K562 (cell line): ENCODE measurements around the gene POLK. TPM values are rescaled to one million over a fixed set of nuclear protein-coding genes. Genes with fewer than 3 reads are reported as not detected.

Experiments used
- ATAC-seq: fragments of 200-7000 bp; cut with Tn5 transposase; 3 replicates; pipeline ENCODE4 v1.9.1; 2020; ENCODE audit warnings: moderate library complexity
- BruUV-seq: library from RNA; stranded (reverse); fragments of 400-500 nt; replicated peaks from 2 replicates; lab custom pipeline; 2021; lab: Mats Ljungman, UMichigan
- CTCF ChIA-PET: fragments of 300-600 bp; formaldehyde crosslinking; extraction: SDS; loops from one replicate; lab custom pipeline; 2021; ENCODE audit warnings: low intra/inter-chr PET ratio; lab: Yijun Ruan, JAX
- POLR2A ChIA-PET: fragments of 300-600, 350-650 bp; sonication (Branson Sonifier 250); formaldehyde crosslinking; extraction: SDS; loops from one replicate; lab custom pipeline; 2021; ENCODE audit warnings: antibody characterized with exemption, inconsistent platforms; lab: Yijun Ruan, JAX
- DNase-seq, 4 experiments: peaks; one replicate each; pipeline versions ENCODE4 v3.0.0 to v3.0.0-alpha.2; 2011 to 2018; ENCODE audit warnings: low spot score in 3 of 4, mixed read lengths in 3 of 4; ENCODE audit errors: extremely low read depth in 1 of 4
- FAIRE-seq: peaks from 2 replicates; lab custom pipeline; 2011; peaks lifted over from hg19 to GRCh38; lab: Jason Lieb, UNC
- H2AFZ ChIP-seq: 2 replicates; pipeline ENCODE4 v1.6.0; 2011; ENCODE audit warnings: low read depth, low read length, control low read depth, inconsistent platforms
- H3K27ac ChIP-seq: fragments of 200-600 bp; 3 replicates; pipeline ENCODE4 v1.8.0; 2011; ENCODE audit warnings: low read depth, mild to moderate bottlenecking, control low read depth, inconsistent platforms, low read length, moderate library complexity, mixed read lengths; ENCODE audit errors: extremely low read depth
- H3K27me3 ChIP-seq, 2 experiments: fragments of 300-600 bp in 1 of 2; 2 replicates in 1 of 2; 3 replicates in 1 of 2; pipeline versions ENCODE4 v1.6.0 to v1.8.0; 2011; ENCODE audit warnings: inconsistent platforms in 2 of 2, low read length in 2 of 2, mild to moderate bottlenecking in 1 of 2, mixed read lengths in 1 of 2, moderate library complexity in 1 of 2; ENCODE audit not compliant: control insufficient read depth in 2 of 2, insufficient read depth in 2 of 2
- H3K36me3 ChIP-seq: fragments of 300-600 bp; 3 replicates; pipeline ENCODE4 v1.8.0; 2011; ENCODE audit warnings: mild to moderate bottlenecking, low read length, inconsistent platforms; ENCODE audit not compliant: control insufficient read depth, insufficient read depth
- H3K4me1 ChIP-seq, 2 experiments: fragments of 200-600 bp in 1 of 2; replicated peaks in 1 of 2; 2 replicates in 1 of 2; 3 replicates in 1 of 2; pipeline versions ENCODE4 v1.5.1 to v1.8.0; 2011; ENCODE audit warnings: inconsistent platforms in 2 of 2, low read length in 2 of 2, mild to moderate bottlenecking in 1 of 2, mixed read lengths in 1 of 2, moderate library complexity in 1 of 2; ENCODE audit not compliant: control insufficient read depth in 2 of 2, insufficient read depth in 2 of 2
- H3K4me2 ChIP-seq: 2 replicates; pipeline ENCODE4 v1.6.1; 2011; ENCODE audit warnings: low read length, control low read depth, inconsistent platforms, mixed read lengths; ENCODE audit not compliant: insufficient read depth
- H3K4me3 ChIP-seq: fragments of 200-600 bp; sonication (generic), shearing (Covaris generic); 2 replicates; pipeline ENCODE4 v1.5.1; 2016; ENCODE audit warnings: control low read depth, inconsistent platforms
- H3K79me2 ChIP-seq: fragments of 200-600 bp; 3 replicates; pipeline ENCODE4 v1.8.0; 2011; ENCODE audit warnings: low read length, inconsistent platforms; ENCODE audit not compliant: control insufficient read depth, insufficient read depth
- H3K9ac ChIP-seq, 2 experiments: 2 replicates each; pipeline versions ENCODE4 v1.6.0 to v1.6.1; 2011; ENCODE audit warnings: low read depth in 2 of 2, low read length in 2 of 2, control low read depth in 1 of 2, inconsistent platforms in 1 of 2, mild to moderate bottlenecking in 1 of 2, mixed read lengths in 1 of 2; ENCODE audit not compliant: insufficient read depth in 1 of 2
- H3K9me1 ChIP-seq: one replicate; pipeline ENCODE4 v1.6.0; 2011; ENCODE audit warnings: inconsistent platforms, mild to moderate bottlenecking, low read length, moderate library complexity; ENCODE audit not compliant: control insufficient read depth, insufficient read depth
- H3K9me3 ChIP-seq: replicated peaks from 2 replicates; pipeline ENCODE4 v1.5.1; 2011; ENCODE audit warnings: low read depth, low read length, inconsistent platforms; ENCODE audit not compliant: control insufficient read depth, insufficient read depth
- H4K20me1 ChIP-seq: replicated peaks from 2 replicates; pipeline ENCODE4 v1.6.1; 2011; ENCODE audit warnings: low read length, inconsistent platforms, mixed read lengths; ENCODE audit not compliant: control insufficient read depth, insufficient read depth
- BCLAF1 ChIP-seq, 2 experiments: fragments of 450-650 bp in 1 of 2; IDR thresholded peaks; 2 replicates each; pipeline ENCODE4 v1.6.1; 2011 to 2017; ENCODE audit warnings: low read depth in 2 of 2, antibody characterized with exemption in 1 of 2, borderline replicate concordance in 1 of 2, low read length in 1 of 2, mild to moderate bottlenecking in 1 of 2, mixed read lengths in 1 of 2; ENCODE audit not compliant: control insufficient read depth in 1 of 2
- EWSR1 ChIP-seq: fragments of 450-650 bp; IDR thresholded peaks from 2 replicates; pipeline ENCODE4 v1.6.1; 2018; ENCODE audit warnings: borderline replicate concordance, mild to moderate bottlenecking, low read depth, moderate library complexity; ENCODE audit not compliant: partially characterized antibody
- GABPA ChIP-seq: fragments of 200-800 bp; sonication (Bioruptor generic); conservative IDR thresholded peaks from 2 replicates; pipeline ENCODE4 v1.6.1; 2016; ENCODE audit warnings: low read depth, missing genetic modification characterization, missing compliant biosample characterization
- JUND ChIP-seq, 2 experiments: IDR thresholded peaks; 2 replicates in 1 of 2; 3 replicates in 1 of 2; pipeline ENCODE4 v1.6.1; 2011; ENCODE audit warnings: borderline replicate concordance in 2 of 2, low read depth in 2 of 2, low read length in 2 of 2, improper control_type of control experiment in 1 of 2, missing biosample characterization in 1 of 2, missing genetic modification characterization in 1 of 2, missing genetic modification reagents in 1 of 2
- MAZ ChIP-seq, 2 experiments: fragments of 450-650 bp in 1 of 2; sonication (generic) in 1 of 2; formaldehyde crosslinking; IDR thresholded peaks in 1 of 2; conservative IDR thresholded peaks in 1 of 2; 2 replicates each; pipeline versions ENCODE4 v1.4.0 to v1.5.0; 2020; ENCODE audit warnings: mild to moderate bottlenecking in 1 of 2, missing genetic modification reagents in 1 of 2
- PHTF2 ChIP-seq: fragments of 250-450 bp; sonication (Bioruptor Pico); IDR thresholded peaks from 2 replicates; pipeline ENCODE4 v1.5.0; 2021; ENCODE audit warnings: mild to moderate bottlenecking
- POLR2B ChIP-seq: fragments of 450-650 bp; IDR thresholded peaks from 2 replicates; pipeline ENCODE4 v1.6.1; 2018; ENCODE audit warnings: low read depth; ENCODE audit not compliant: partially characterized antibody
- POLR3G ChIP-seq: IDR thresholded peaks from 2 replicates; pipeline ENCODE4 v1.6.1; 2011; ENCODE audit not compliant: insufficient read length, insufficient replicate concordance; ENCODE audit errors: extremely low read depth
- RFX5 ChIP-seq: IDR thresholded peaks from 2 replicates; pipeline ENCODE4 v1.6.1; 2011; ENCODE audit warnings: low read depth, mild to moderate bottlenecking, improper control_type of control experiment, low read length
- RNF219 ChIP-seq: fragments of 250-450 bp; sonication (Bioruptor Pico); IDR thresholded peaks from 2 replicates; pipeline ENCODE4 v1.5.0; 2022; ENCODE audit warnings: mild to moderate bottlenecking
- SMARCB1 ChIP-seq: IDR thresholded peaks from 2 replicates; pipeline ENCODE4 v1.6.1; 2011; ENCODE audit warnings: improper control_type of control experiment, low read depth; ENCODE audit not compliant: insufficient read length
- TBL1XR1 ChIP-seq, 2 experiments: IDR thresholded peaks; 2 replicates each; pipeline ENCODE4 v1.6.1; 2012; ENCODE audit warnings: improper control_type of control experiment in 2 of 2, low read length in 2 of 2, mild to moderate bottlenecking in 1 of 2
- ZKSCAN1 ChIP-seq: fragments of 150-350 bp; IDR thresholded peaks from 2 replicates; pipeline ENCODE4 v1.6.1; 2016; ENCODE audit warnings: low read depth, low read length
- ZNF12 ChIP-seq: sonication (generic); formaldehyde crosslinking; IDR thresholded peaks from 2 replicates; pipeline ENCODE4 v1.4.0; 2020; ENCODE audit warnings: mild to moderate bottlenecking, missing genetic modification reagents
- ZNF717 ChIP-seq: fragments of 250-450 bp; sonication (Bioruptor Pico); IDR thresholded peaks from 2 replicates; pipeline ENCODE4 v1.5.0; 2021
- WGBS: fragments of 100-300 bp; shearing (Covaris generic); methylation state at CpG from one replicate; pipeline ENCODE4 v1.1.6; 2016; ENCODE audit warnings: low coverage, mixed read lengths; ENCODE audit not compliant: insufficient coverage; ENCODE audit errors: missing lambda C conversion rate; 5-methylcytosine and 5-hydroxymethylcytosine counted together
- in situ Hi-C: fragments of 300-500 bp; cut with MboI; formaldehyde crosslinking; loops from 4 replicates; pipeline ENCODE4 v1.15.0; 2018; ENCODE audit warnings: inconsistent platforms, mixed read lengths
- intact Hi-C: fragments of 100-400 bp; cut with micrococcal nuclease; formaldehyde crosslinking; loops from 2 replicates; pipeline ENCODE4 v1.14.2; 2022
- polyA plus RNA-seq, 8 experiments: library from polyadenylated mRNA; depleted of rRNA in 4 of 8; stranded (reverse) in 5 of 8; unstranded in 3 of 8; fragments of >200 nt; fragmentation: Nextera tagmentation in 2 of 8; fragmentation: Illumina TruSeq in 1 of 8; extraction: Ambion mirVana in 2 of 8; extraction: Trizol in 1 of 8; gene quantifications; 2 replicates each; pipeline versions ENCODE4 v1.2.1 to v1.2.3, GENCODE V29; 2011 to 2014; ENCODE audit warnings: inconsistent platforms in 1 of 8, missing spikeins in 1 of 8
- total RNA-seq, 7 experiments: library from RNA; depleted of rRNA in 6 of 7; stranded (reverse); fragments of >200 nt in 6 of 7; fragmentation: Illumina TruSeq in 2 of 7; extraction: Trizol in 2 of 7; gene quantifications; 2 replicates each; pipeline versions ENCODE4 v1.2.1 to v1.2.3, GENCODE V29; 2011 to 2021; ENCODE audit warnings: low replicate concordance in 1 of 7

The POLK gene
- total and polyA plus RNA-seq, 9 of the 15 experiments (the other 6 are each of a cell fraction or from before 2014, with no cell fraction given) = 6.1 to 31.6 (median 16.5) TPM

DNA sequence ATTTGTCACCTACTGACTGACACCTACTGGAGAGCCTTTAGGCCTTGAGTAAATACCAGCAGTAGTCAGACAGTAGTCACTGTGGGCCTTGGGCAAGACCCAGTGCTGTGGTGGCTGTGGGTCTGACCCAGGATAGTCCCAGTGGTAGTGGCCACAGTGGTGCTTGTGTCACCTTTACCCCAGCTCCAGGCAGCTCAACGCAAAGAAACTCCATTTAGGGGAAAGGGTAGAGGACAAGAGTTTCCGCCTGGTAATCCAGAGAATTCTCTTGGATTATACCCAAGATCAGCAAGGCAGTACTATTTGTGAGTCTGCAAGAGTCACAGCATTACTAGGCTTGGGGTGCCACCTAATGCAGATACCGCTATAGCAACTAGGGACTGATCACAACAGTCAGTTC lies 29.2 kb upstream of the POLK start:
- Histone ChIP-seq H3K9me1 (no peaks in the 10 kb centered on the region), H3K79me2 (peaks cover 37% of the 10 kb centered on the region), H3K27ac (no peak overlapping the region), H3K4me2 (no peak overlapping the region), H3K4me1 (no peaks in the 10 kb centered on the region), H4K20me1 (no peaks in the 10 kb centered on the region), H2AFZ (no peak overlapping the region), H3K36me3 (no peaks in the 10 kb centered on the region), H3K9ac (no peak overlapping the region), H3K4me3 (no peak overlapping the region), H3K9me3 (no peaks in the 10 kb centered on the region; the same call in 1 of the 2 replicates), H3K27me3 (no peaks in the 10 kb centered on the region)
- WGBS = 79% methylated on average over 3 of the region's 3 CpGs
- ATAC-seq (no peak), DNase-seq (no peak), FAIRE-seq (no peak)
- POLR2A ChIA-PET = no interaction called here
- intact Hi-C loops (no loop called here), in situ Hi-C loops (no loop called here)
- CTCF ChIA-PET = no interaction called here
- no TSS peak for BruUV-seq
- TF ChIP-seq POLR3G (no peak), ZNF12 (CRISPR knock-in tag) (no peak), SMARCB1 (no peak), RNF219 (CRISPR knock-in tag) (no peak), RFX5 (no peak), PHTF2 (CRISPR knock-in tag) (no peak), POLR2B (no peak), ZKSCAN1 (no peak), GABPA (tag) (no peak), TBL1XR1 (IDR thresholded peaks at IDR 0.05; ENCODE audit: low read length in 2 of 2) (no peak), EWSR1 (no peak), JUND (IDR thresholded peaks at IDR 0.05; ENCODE audit: borderline replicate concordance, low read depth, low read length) (no peak), JUND (tag; IDR thresholded peaks at IDR 0.05; ENCODE audit: borderline replicate concordance, low read depth, low read length) (no peak), MAZ (CRISPR knock-in tag; conservative IDR thresholded peaks at IDR 0.05 in 1 of 2, IDR thresholded peaks at IDR 0.05 in 1 of 2) (no peak), BCLAF1 (IDR thresholded peaks at IDR 0.05; ENCODE audit: borderline replicate concordance in 1 of 2, control insufficient read depth in 1 of 2, low read depth in 2 of 2, low read length in 1 of 2) (no peak), ZNF717 (CRISPR knock-in tag) (no peak)
